ENCODE results near the gene TSPAN19. TPM values are rescaled to one million over a fixed set of nuclear protein-coding genes. Genes with fewer than 3 reads are reported as not detected.

Gene TSPAN19
- polyA plus RNA-seq, 10 donors, result 0.11 to 0.49 (median 0.35) TPM; not detected in 6

GRCh38 chr12:85002778-85003296, 33.2 kb downstream of the TSPAN19 start:
- no peak for DNase-seq

- no peak for DNase-seq
Observed at GRCh38 chr12:85000729-85001128, 35.3 kb downstream of the TSPAN19 start.

DNA sequence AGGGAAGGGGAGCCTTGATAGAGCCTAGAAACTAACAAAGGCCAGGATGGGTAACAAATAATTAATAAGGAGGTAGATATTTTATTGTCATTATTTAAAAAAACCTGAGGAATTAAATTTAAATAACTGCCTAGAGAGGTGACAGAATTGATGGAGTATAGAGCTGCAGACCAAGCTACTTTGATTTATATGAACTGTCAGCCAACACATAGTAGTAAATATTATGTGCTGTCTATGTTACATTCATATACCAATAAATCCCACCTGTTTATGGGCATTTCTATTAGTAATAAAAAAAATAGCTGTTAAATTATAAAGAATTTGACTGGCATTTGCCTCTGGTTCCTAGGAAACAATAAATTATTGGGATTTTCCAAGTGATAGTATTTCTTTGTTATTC, 37.7 kb downstream of the TSPAN19 start:
- no peak for DNase-seq

DNA sequence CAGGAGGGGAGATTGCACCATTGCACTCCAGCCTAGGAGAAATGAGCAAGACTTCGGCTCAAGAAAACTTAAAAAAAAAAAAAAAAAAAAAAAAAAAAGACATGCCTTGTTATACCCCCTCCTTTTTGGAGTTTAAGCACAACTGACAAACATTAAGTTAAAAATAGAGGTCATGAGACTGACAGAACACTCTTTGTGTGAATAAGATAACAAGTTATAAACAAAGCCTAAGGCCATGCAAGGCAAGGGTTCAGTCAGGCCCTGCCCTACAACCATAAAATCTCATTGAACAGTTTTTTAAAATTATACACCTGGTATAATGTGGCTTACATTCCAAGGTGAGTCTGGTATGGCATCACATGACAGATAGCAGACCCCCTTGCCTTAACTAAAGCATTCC, 39.3 kb downstream of the TSPAN19 start:
- DNase-seq, result no peak

DNA sequence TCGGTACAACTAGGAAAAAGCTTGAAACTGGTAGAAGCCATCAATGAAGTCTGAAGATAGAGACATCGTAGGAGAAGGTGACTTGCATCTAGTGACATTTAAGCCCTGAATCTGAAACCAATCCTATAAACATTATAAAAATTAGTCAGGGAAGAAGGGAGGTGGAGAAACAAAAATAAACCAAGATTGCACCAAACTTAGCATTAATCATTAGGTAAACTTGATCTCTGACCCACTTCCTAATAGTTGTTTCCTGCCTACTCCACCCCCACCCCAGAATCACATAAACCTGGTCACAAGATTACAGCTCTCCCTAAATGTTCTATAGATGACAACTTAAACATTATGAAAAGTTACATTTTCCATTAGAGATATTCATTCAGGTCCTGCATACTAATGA, 40.4 kb downstream of the TSPAN19 start:
- DNase-seq, result no peak

DNA sequence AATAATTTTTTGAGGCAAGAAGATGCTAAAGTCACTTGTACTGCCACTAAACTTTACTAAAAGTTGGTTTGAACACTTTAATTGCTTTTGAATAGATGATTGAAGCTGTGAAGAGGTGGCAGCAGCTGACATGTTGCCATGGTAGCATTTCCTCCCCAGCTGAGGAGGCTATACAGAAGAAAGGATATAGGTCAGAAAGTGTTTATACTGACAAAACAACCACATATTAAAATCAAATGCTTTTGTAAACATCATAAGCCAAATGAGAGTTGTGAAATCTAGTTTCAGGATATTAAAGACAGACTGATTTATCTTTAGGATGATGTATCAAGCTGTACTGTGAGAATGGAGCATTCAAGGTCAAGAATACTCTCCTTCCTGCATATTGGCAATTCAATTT, 41.7 kb downstream of the TSPAN19 start:
- no peak for DNase-seq

GRCh38 chr12:84986586-84986985, 49.5 kb downstream of the TSPAN19 start:
- DNase-seq, result peak in 2 of 3 donors; percentile 3 to 23

DNA sequence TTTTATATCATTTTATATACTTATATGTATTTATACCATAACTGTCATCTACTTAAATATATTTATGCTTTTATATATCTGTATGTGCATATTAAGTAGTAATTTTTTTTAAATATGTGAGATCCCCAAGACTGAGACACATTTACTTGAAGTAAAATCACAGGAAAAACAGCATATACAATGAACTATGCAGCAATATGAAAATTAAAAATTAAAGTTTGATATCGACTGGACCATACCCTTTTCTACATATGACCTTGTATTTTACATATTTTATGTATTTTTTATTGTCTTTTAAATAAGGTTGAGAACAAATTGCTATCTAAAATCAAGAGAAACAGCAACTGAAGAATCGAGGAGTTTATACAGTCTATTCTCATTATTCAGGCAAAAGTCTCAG, 50.0 kb downstream of the TSPAN19 start:
- no peak for DNase-seq

DNA sequence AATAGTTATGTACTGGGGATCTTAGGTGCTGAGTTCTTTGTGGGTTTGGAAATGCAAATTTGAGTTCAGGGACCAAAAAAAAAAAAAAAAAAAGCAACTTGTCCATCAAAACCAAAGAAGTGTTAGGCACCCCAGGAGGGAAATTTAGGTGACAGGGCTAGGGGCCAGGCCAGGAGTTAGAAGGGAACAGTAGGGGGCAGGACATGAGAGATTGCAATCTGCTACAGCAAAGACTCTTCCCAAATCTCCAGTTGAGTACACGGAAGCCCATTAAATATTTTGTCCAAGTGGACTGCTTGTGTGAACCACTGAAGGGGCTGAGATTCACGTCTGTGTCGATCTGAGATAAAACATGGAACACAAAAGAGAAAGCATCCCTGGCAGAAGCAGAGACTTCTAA, 52.8 kb downstream of the TSPAN19 start:
- DNase-seq, result no peak

- no peak for DNase-seq
Observed at GRCh38 chr12:84982888-84983287, 53.2 kb downstream of the TSPAN19 start.

DNA sequence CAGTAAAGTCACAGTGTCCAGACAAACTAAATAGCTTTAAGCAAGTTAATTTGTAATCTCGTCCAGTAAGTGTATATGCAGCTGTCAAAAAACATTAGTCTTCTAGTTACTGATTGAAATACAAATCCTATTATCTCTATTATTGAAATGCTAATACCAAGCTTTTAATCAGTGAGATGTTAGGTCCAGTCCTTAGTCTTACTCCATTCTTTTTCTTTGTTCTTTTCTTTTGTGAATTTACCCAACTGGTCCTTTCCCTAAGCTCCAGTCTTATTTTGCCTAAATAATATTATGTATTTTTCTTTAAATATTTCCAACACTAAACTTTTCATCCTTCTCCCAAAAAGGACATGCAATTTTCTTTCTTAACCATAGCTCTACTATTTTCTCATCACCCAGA, 57.2 kb downstream of the TSPAN19 start:
- no peak for DNase-seq

- no peak for DNase-seq
Observed at GRCh38 chr12:84976133-84976532, 59.9 kb downstream of the TSPAN19 start.

DNA sequence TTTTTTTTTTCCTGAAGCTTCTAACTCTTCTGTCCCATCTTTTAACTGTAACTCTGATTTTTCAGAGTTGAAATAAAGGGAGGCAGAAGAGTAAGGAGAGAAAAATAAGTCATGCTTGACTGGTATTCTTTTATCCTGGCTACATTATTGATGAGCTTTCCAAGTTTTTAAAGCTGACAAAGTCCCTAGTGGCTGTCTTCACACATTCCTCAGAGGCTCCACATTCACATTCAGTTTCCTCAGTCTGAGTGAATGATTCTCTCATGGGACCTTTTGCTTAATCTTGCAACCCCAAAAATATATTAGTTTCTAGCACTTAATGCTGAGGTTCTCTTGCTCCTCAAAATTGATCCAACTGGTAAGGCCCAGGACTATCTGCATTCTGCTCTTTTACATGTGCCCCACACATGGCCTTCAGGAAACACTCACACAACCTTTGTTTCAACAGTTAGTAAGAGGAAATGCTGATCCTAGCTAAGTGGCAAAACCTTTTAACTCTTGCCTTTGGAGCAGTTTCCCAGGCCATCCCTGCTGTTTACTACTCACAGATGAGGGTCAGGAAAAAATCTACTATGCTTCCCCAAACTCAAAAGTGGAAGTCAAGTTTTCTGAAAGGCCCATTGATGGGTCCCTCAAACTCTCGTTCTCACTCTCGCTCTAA, 61.8 kb downstream of the TSPAN19 start:
- DNase-seq, result no peak

GRCh38 chr12:84973026-84973425, 63.1 kb downstream of the TSPAN19 start:
- DNase-seq, result no peak

DNA sequence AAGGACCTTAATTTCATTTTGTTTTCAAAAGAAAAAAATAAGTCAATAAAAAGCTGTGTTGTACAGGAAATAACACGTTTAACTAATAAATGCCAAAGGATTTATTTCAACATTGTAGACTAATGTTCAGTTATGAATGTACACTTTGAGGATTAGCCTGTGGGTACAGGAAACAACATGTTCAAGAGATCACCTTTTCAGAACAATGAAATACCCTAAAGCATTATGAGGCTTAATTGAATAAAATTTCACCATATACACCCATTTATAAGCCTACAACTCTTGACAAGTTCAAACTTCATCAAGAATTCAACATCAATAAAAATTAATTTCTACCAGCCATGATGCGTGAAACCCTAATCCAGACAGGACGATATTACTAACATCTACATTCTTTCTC, 66.9 kb downstream of the TSPAN19 start:
- DNase-seq, result no peak

Other genes with a start within 250 kb of the TSPAN19 start
- gene SLC6A15, start 123.5 kb downstream of the TSPAN19 start, polyA plus RNA-seq (ENCODE audit: insufficient read length in 10 of 10), result 1 to 10 TPM in 7 of 10 donors, under 1 TPM in 3; 0.57 to 3.4 (median 1.6) TPM
- gene LRRIQ1, start 74 bp upstream of the TSPAN19 start, polyA plus RNA-seq (ENCODE audit: insufficient read length in 10 of 10), result under 1 TPM; 0.27 to 0.74 (median 0.41) TPM
- under 1 TPM in 6 of 10 donors, not detected in 4; 0.16 to 0.32 (median 0.19) TPM for gene ALX1, start 243.9 kb upstream of the TSPAN19 start, polyA plus RNA-seq (ENCODE audit: insufficient read length in 10 of 10)

All from muscle of back (tissue), 11 donors.